Measurements from ENCODE around the gene YWHAB.
A peak's percentile ranks its signal among the peaks of the same experiment; 100 is the strongest.
"Not testable (repeated sequence)": the region's sequence is repeated elsewhere in the genome, so short reads cannot be mapped to it uniquely, and the experiment has no call there.

YWHAB gene

DNA sequence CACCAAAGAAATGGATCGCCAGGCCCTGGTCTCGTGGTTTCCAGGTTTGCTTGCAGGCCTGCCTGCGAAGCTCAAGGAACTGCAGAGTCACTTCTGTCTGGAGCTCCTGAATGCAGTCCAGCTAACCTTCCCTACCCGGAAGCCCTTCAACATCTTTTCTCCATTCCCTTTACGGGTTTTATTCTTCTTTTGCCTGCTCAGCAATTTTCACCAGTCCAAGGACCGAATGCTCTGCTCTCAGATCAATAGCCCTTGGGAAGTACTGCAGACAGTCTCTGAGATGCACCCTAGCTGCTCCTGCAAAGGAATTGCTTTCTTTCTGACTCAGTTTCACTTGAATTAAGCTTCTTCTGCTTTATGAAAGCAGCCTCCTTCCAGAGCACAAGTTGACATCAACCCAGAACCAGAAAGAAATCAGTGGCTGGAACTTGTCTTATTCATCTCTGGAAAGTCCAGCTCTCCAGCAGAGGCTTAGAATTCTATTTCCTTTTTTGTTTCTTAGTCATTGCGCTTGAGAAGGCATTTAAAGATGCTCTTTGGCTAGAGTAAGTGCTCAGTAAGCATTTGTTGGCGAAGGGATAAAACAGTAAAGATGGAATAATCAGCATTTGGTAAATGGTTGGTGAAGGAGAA is 18.7 kb upstream of the YWHAB start:
- no peak for DNase-seq (ENCODE audit: low read depth in 1 of 2, low spot score in 1 of 2)

- no peak for DNase-seq (ENCODE audit: low read depth in 1 of 2, low spot score in 1 of 2)
Observed at GRCh38 chr20:44869471-44869870, 16.0 kb upstream of the YWHAB start.

DNA sequence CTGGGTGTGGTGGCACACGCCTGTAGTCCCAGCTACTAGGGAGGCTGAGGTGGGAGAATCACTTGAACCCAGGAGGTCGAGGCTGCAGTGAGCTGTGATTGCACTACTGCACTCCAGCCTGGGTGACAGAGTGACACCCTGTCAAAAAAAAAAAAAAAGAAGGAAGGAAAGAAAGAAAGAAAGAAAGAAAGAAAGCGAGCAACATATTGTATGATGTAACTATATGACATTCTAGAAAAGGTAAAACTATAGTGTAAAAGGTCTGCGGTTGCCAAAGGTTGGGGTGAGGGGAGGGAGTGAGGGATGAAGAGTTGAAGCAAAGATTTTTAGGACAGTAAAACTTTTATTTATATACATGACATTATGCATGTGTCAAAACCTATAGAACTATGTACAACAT is 3.1 kb upstream of the YWHAB start:
- not testable (repeated sequence) for DNase-seq (ENCODE audit: low read depth in 1 of 2, low spot score in 1 of 2)

DNA sequence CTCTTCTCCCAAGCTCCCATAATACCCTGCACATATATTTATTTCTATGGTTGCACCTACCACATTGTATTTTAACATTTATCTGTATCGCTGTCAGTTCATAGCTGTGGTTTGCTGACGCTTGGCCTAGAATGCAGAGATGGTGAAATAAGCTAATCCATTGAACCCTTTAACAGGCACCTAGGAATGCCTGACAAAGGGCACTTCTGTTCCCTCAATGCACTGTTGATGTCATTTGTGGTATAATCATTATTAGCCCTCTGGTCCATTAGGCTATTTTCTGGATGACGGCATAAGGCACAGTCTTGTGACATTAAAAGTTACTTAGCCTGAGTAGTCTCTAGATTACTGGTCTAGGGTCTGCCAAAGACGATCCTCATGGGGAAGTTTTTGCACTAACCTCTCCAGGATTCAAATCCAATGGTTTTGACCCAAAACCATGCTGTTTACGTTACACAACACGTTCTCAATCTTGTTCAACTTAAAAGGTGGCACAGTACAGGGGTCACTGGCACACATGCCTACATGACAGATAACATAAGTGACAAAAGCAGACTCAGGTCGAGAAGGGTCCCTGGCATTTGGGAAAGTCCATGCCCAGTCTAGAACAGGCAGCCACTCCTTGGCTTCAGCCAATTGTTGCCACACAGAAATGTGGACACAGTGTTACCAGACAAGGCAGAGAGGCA is 2.1 kb upstream of the YWHAB start:
- no peak for DNase-seq (ENCODE audit: low read depth in 1 of 2, low spot score in 1 of 2)

DNA sequence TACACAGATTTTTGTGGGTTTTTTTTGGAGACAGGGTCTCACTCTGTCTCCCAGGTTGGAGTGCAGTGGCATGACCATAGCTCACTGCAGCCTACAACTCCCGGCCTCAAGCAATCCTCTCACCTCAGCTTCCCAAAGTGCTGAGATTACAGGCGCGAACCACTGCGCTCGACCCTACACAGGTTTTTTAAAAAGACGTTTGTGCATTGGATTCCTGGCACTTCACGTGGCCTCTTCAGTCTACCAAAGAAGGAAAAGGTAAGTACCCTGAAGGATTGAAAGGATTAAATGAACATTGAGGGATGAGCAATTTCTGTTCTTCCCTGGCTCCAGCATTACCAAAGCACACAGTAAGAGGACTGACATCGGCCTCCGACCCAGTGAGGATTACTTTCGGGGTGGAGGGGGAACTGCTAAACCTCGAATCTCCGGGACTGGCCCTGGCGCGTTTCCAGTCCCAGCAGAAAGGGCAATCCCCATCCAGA is 556 bp upstream of the YWHAB start:
- no peak for DNase-seq (ENCODE audit: low read depth in 1 of 2, low spot score in 1 of 2)

DNA sequence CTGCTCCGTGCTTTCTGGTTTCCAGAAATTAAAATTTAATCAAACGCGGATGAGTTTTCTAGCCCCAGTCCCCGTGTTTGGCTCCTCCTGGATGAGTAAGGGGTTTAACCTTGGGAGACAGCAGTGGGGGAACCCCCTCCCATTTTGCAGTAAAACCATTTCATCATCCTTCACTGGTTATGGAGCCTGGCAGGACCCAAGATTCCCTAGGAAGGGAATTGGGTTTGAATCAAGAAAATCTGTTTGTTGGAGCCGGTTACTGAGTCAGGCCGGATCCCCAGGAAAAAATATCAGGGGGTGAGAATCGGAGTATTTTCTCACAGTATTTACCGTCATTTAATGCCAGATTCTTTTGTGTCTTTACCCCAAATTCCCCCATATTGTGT is 754 bp downstream of the YWHAB start:
- DNase-seq (ENCODE audit: low read depth in 1 of 2, low spot score in 1 of 2): no peak

DNA sequence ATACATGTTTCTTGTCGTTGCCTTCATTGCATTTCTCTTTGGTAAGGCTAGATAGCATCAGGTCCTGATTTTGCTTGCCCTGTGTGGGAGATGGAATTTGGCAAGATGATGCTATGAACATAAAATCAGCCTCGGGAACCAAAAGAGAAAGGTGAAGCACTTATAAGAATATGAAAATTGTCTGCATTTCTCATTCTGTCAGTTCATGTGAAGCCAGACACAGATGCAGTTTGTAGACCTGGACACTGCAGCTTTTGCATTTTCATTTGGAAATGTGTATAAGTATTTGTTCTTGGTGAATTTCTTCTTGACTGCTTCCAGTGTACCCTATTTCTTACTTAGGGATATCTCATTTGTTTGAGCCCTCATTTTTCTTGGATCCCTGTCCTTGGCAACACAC is 1.3 kb downstream of the YWHAB start:
- DNase-seq (ENCODE audit: low read depth in 1 of 2, low spot score in 1 of 2): no peak

DNA sequence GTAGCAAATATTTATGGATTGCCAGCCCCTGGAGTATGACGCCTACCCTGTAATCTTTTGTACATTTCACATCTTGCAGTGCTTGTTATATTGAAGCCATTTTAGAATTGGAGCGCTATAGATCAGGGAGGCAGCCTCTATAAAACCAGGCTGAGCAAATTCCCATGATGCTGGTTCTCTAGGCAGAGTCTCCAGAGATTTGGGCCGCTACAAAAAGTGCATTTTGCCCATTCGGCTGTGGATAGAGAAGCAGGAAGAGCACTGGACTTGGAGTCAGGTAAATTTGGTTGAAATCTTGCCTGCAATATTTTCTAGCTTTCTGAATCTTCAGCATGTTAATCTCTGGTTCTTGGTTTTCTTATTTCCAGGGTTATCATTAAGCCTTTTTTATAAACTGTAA is 2.0 kb downstream of the YWHAB start:
- DNase-seq (ENCODE audit: low read depth in 1 of 2, low spot score in 1 of 2): no peak

- no peak for DNase-seq (ENCODE audit: low read depth in 1 of 2, low spot score in 1 of 2)
Observed at GRCh38 chr20:44888226-44889103, 3.0 kb downstream of the YWHAB start.

- no peak for DNase-seq (ENCODE audit: low read depth in 1 of 2, low spot score in 1 of 2)
Observed at GRCh38 chr20:44891826-44892225, 6.3 kb downstream of the YWHAB start.

DNA sequence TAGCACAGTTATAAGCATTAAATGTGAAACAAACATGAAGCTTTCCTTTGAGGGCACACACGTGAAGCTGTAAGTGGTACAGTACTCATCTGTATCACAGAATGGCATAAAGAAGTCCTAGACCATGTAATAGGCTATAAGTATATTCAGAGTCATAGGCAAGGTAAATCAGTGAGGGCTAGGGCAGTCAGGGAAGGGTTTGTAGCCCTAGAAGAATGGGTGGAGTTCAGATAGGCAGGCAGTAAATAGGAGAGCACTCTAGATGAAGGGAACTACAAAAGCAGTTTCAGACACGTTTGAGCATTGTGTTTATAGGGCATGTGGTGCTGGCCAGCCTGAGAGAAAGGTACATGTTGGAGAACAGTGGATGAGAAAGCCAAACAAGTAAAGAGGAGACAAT is 9.5 kb downstream of the YWHAB start:
- no peak for DNase-seq (ENCODE audit: low read depth in 1 of 2, low spot score in 1 of 2)

GRCh38 chr20:44896583-44896982 is 11.1 kb downstream of the YWHAB start:
- DNase-seq (ENCODE audit: low read depth in 1 of 2, low spot score in 1 of 2): no peak

DNA sequence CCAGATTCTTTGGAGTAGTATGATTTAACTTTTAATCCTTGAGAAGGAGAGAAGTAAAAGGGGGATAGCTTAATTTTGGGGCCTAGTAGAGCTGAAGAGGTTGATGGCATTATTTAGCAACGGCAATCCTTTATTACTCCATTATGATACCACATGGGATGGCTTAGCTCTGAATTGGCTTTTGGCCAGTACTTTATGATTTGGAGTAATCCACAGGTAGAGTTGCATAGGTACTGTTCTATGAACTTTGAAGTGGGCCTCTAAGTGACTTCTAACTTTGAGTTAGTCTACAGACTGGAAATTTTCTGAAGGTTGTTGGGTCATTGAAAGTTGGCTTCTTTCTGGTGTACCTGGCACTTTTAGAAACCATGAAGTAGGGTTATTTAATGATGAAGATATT is 11.6 kb downstream of the YWHAB start:
- DNase-seq (ENCODE audit: low read depth in 1 of 2, low spot score in 1 of 2): no peak

- no peak for DNase-seq (ENCODE audit: low read depth in 1 of 2, low spot score in 1 of 2)
Observed at GRCh38 chr20:44900231-44900854, 14.8 kb downstream of the YWHAB start.

DNA sequence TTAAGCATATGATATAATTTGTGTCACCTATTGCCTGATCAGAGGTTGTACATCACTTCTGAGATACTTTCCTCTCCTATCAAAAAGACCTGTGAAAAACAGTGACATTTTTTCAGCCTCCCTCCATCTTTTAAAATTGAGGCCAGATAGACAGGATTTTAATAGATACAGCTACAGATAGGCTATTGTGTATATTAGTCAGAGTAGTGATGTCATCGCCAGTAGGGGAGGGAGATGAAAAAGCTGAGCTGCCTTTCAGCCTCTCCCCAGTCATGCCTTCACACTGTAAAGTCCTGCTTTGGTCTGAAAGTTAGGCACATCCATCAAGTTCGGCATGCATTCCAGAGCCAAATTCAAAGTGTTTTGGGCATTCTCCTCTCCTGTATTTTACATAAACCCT is 16.5 kb downstream of the YWHAB start:
- DNase-seq (ENCODE audit: low read depth in 1 of 2, low spot score in 1 of 2): no peak

GRCh38 chr20:44904377-44904776 is 18.9 kb downstream of the YWHAB start:
- DNase-seq (ENCODE audit: low read depth in 1 of 2, low spot score in 1 of 2): no peak

GRCh38 chr20:44908987-44909871 is 23.7 kb downstream of the YWHAB start:
- no peak for DNase-seq (ENCODE audit: low read depth in 1 of 2, low spot score in 1 of 2)

DNA sequence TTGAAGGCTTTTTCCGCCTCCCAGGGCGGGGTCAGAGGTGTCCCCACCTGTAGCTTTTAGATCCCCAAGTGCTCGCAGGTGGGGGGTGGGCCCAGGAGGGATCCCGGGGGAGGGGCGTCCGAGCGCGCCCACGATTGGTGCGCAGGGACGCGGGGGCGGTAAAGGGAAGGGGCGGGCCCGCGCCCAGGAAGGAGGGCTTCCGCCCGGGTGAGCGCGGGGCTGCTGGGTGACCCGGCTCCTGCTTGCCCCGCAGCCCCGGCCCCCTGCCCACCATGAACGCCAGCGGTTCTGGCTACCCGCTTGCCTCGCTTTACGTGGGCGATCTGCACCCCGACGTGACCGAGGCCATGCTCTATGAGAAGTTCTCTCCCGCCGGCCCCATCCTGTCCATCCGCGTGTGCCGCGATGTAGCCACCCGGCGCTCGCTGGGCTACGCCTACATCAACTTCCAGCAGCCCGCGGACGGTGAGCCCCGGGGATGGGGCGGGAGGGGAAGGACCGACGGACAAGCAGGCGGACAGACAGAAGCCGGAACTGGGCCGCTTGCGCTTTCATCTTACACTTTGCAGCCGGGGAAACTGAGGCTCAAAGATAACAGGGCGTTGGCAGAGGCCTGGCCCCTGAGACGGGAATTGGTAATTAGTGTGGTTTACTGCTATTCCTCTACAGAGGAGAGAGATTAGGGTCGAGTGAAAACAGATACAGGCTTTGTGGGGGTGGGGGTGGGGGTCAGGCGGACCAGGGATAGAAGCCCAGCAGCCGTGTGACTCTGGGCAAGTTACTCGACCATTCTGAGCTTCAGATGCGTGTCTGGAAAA is 24.6 kb downstream of the YWHAB start, which contains the start of gene PABPC1L:
Gene PABPC1L (plus strand): TSS at position 189 of the 818 bp plus-strand sequence. CDS start 84 bp downstream, at position 273.
- peak; percentile 42 to 72 for DNase-seq (ENCODE audit: low read depth in 1 of 2, low spot score in 1 of 2)

DNA sequence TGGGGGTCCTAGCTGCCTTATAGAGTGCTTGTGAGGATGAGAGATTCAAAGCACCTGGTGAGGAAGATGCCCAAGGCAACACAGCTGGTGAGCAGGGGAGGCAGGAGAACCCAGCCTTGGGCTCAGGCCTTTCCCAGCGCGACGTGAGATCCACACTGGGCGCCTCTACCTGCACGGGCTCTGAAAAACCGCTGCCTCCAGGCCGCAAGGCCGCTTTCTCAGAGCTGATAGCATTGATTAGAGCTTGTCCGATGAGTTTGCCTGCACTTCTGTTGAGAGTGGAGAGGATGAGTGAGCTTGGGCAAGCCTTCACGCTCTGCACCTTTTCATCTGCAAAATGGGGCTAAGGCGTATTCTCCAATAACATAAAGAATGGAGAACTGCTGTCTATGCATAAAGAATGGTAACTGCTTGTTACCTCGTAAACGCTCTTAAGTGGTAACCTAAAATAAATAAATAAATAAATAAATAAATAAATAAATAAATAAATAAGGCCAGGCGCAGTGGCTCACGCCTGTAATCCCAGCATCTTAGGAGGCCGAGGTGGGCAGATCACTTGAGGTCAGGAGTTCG is 25.3 kb downstream of the YWHAB start:
- DNase-seq (ENCODE audit: low read depth in 1 of 2, low spot score in 1 of 2): no peak

Data from activated CD4-positive, alpha-beta T cell treated with anti-CD3 and anti-CD28 coated beads, Interleukin-2, amount 50 U/mL, for 24 hours (primary cell).